ENCODE results near the gene PRSS12. TPM values are rescaled to one million over a fixed set of nuclear protein-coding genes. Genes with fewer than 3 reads are reported as not detected.

The PRSS12 gene
- total RNA-seq, 2 donors from 2014 or later: 0.12 TPM; not detected in 1

GRCh38 chr4:118249890-118250289 lies 102.9 kb downstream of the PRSS12 start:
- no peak for TF ChIP-seq CTCF (IDR thresholded peaks at IDR 0.05)
- H3K27ac ChIP-seq: no peak overlapping the region
- no peak for DNase-seq (ENCODE audit: low spot score)
- peaks cover 0 to 7% of the 10 kb centered on the region in 2 donors for H3K9me3 ChIP-seq
- no peaks in the 10 kb centered on the region for H3K4me1 ChIP-seq
- no peaks in the 10 kb centered on the region for H3K36me3 ChIP-seq
- no peaks in the 10 kb centered on the region for H3K27me3 ChIP-seq
- no peak overlapping the region for H3K4me3 ChIP-seq

- H3K27me3 ChIP-seq: no peaks in the 10 kb centered on the region
- DNase-seq (ENCODE audit: low spot score): no peak
- no peak for TF ChIP-seq CTCF (IDR thresholded peaks at IDR 0.05)
- no peak overlapping the region for H3K4me3 ChIP-seq
- no peaks in the 10 kb centered on the region for H3K9me3 ChIP-seq
- H3K27ac ChIP-seq: no peak overlapping the region
- no peaks in the 10 kb centered on the region for H3K36me3 ChIP-seq
- no peaks in the 10 kb centered on the region for H3K4me1 ChIP-seq
These were observed 115.3 kb downstream of the PRSS12 start for GRCh38 chr4:118237531-118237930.

DNA sequence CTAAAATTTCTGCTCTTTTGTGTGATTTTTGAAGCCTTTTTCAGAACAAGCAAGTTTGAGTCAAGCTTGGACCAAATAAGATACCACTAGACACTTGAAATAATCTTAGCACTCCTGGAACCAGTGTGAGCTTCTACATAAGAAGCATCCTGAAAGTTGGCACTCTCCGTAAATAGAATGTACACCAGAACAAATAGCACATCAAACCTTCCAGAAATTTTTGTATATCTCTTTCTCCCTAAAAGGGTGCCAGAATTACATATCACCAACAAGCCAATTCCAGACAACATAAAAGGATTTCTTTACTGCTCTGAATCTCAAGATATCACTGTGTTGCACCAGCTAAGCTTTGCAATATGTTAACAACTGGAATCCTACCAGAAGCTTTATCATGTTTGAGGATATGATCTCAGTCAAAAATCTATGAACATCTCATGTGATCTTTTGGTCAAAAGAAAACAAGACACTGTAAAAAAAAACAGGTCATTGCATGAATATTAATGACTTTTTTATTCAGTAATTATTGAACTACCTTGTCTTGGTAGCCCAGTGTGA lies 117.2 kb downstream of the PRSS12 start:
- Histone ChIP-seq H3K27ac (no peak overlapping the region), H3K4me3 (no peak overlapping the region), H3K4me1 (no peaks in the 10 kb centered on the region), H3K27me3 (no peaks in the 10 kb centered on the region), H3K36me3 (no peaks in the 10 kb centered on the region), H3K9me3 (no peaks in the 10 kb centered on the region)
- DNase-seq (ENCODE audit: low spot score): no peak
- TF ChIP-seq CTCF (IDR thresholded peaks at IDR 0.05): no peak
